Neural progenitor cell (in vitro differentiated cells): ENCODE data around the gene TEX13D. TPM values are rescaled to one million over a fixed set of nuclear protein-coding genes. Genes with fewer than 3 reads are reported as not detected.
A peak's percentile ranks its signal among the peaks of the same experiment; 100 is the strongest.

Experiments
- DNase-seq: peaks from one replicate; pipeline ENCODE4 v3.0.0-alpha.2; 2016; ENCODE audit warnings: low spot score
- H2AFZ ChIP-seq: fragments of 200-600 bp; sonication (generic); replicated peaks from 2 replicates; pipeline ENCODE4 v1.6.1; 2016; ENCODE audit warnings: antibody characterized with exemption
- H3F3A ChIP-seq: fragments of 200-600 bp; sonication (generic); 2 replicates; pipeline ENCODE4 v1.6.1; 2016; ENCODE audit warnings: antibody characterized with exemption, low read depth
- H3K27ac ChIP-seq: fragments of 200-600 bp; sonication (generic); 2 replicates; pipeline ENCODE4 v1.5.1; 2016; ENCODE audit warnings: mild to moderate bottlenecking
- H3K27me3 ChIP-seq: fragments of 200-600 bp; sonication (generic); 2 replicates; pipeline ENCODE4 v1.6.1; 2016; ENCODE audit warnings: mild to moderate bottlenecking, moderate library complexity
- H3K36me3 ChIP-seq: fragments of 200-600 bp; sonication (generic); 2 replicates; pipeline ENCODE4 v1.5.1; 2016
- H3K4me1 ChIP-seq: fragments of 200-600 bp; sonication (generic); 2 replicates; pipeline ENCODE4 v1.6.1; 2016; ENCODE audit warnings: mixed run types
- H3K4me2 ChIP-seq: fragments of 200-600 bp; sonication (generic); 2 replicates; pipeline ENCODE4 v1.6.1; 2016
- H3K4me3 ChIP-seq: fragments of 200-600 bp; sonication (generic); 2 replicates; pipeline ENCODE4 v1.5.1; 2016
- H3K79me2 ChIP-seq: fragments of 200-600 bp; sonication (generic); 2 replicates; pipeline ENCODE4 v1.6.1; 2016; ENCODE audit warnings: low read depth
- H3K9ac ChIP-seq: fragments of 200-600 bp; sonication (generic); 2 replicates; pipeline ENCODE4 v1.6.1; 2016
- H3K9me3 ChIP-seq: fragments of 200-600 bp; sonication (generic); 2 replicates; pipeline ENCODE4 v1.5.1; 2016; ENCODE audit warnings: low read depth
- H4K20me1 ChIP-seq: fragments of 200-600 bp; sonication (generic); 2 replicates; pipeline ENCODE4 v1.6.1; 2016; ENCODE audit warnings: low read depth
- H3K27ac Mint-ChIP-seq: 3 replicates; pipeline ENCODE4 v1.8.0; 2021; ENCODE audit warnings: mixed read lengths
- H3K27me3 Mint-ChIP-seq: 2 replicates; pipeline ENCODE4 v1.8.0; 2022; ENCODE audit warnings: low read depth, mild to moderate bottlenecking, inconsistent platforms, moderate library complexity, mixed read lengths; ENCODE audit not compliant: insufficient read depth
- H3K36me3 Mint-ChIP-seq: 3 replicates; pipeline ENCODE4 v1.8.0; 2021; ENCODE audit warnings: mixed read lengths
- H3K4me1 Mint-ChIP-seq: 3 replicates; pipeline ENCODE4 v1.8.0; 2021; ENCODE audit warnings: mixed read lengths
- H3K4me3 Mint-ChIP-seq: 3 replicates; pipeline ENCODE4 v1.8.0; 2021; ENCODE audit warnings: mild to moderate bottlenecking, moderate library complexity, mixed read lengths
- H3K9me3 Mint-ChIP-seq: 3 replicates; pipeline ENCODE4 v1.8.0; 2020; ENCODE audit warnings: mixed read lengths
- CTCF ChIP-seq: fragments of 200-600 bp; sonication (generic); IDR thresholded peaks from 2 replicates; pipeline ENCODE4 v1.5.1; 2017; ENCODE audit warnings: antibody characterized with exemption, mild to moderate bottlenecking
- EZH2 ChIP-seq: fragments of 200-600 bp; sonication (generic); IDR thresholded peaks from 2 replicates; pipeline ENCODE4 v1.6.1; 2017; ENCODE audit warnings: antibody characterized with exemption, mild to moderate bottlenecking, moderate library complexity
- EZH2phosphoT487 ChIP-seq: fragments of 200-600 bp; sonication (generic); IDR thresholded peaks from 2 replicates; pipeline ENCODE4 v1.6.1; 2017; ENCODE audit warnings: antibody characterized with exemption
- total RNA-seq: library from RNA; depleted of rRNA; stranded (reverse); fragments of >200 nt; gene quantifications from 2 replicates; pipeline ENCODE4 v1.2.3, GENCODE V29; 2015; ENCODE audit warnings: low replicate concordance

The TEX13D gene
- total RNA-seq, 1 donor from 2014 or later: not detected

GRCh38 chrX:124346117-124346876, 13.8 kb downstream of the TEX13D start, which contains the start of gene SH2D1A:
Gene SH2D1A, plus strand, starts transcription at chrX:124346563. Its CDS starts 80 bp downstream, at chrX:124346643.
- no peaks in the 10 kb centered on the region for H3K36me3 ChIP-seq
- Mint-ChIP-seq H3K36me3 (no peaks in the 10 kb centered on the region), H3K27me3 (no peaks in the 10 kb centered on the region), H3K4me1 (peaks cover 17% of the 10 kb centered on the region), H3K27ac (peak within 1 kb of the TSS; percentile 76), H3K4me3 (no peak within 1 kb of the TSS), H3K9me3 (no peaks in the 10 kb centered on the region)
- no peaks in the 10 kb centered on the region for H3K79me2 ChIP-seq
- DNase-seq: no peak
- no peak within 1 kb of the TSS for H3K27ac ChIP-seq
- H3K4me1 ChIP-seq: peaks cover 12% of the 10 kb centered on the region
- H3K9ac ChIP-seq: no peak within 1 kb of the TSS
- H3K4me3 ChIP-seq: no peak within 1 kb of the TSS
- no peaks in the 10 kb centered on the region for H4K20me1 ChIP-seq
- no peak within 1 kb of the TSS for H3K4me2 ChIP-seq
- H3K27me3 ChIP-seq: no peaks in the 10 kb centered on the region
- no peak for TF ChIP-seq EZH2
- TF ChIP-seq EZH2phosphoT487: no peak
- no peak for TF ChIP-seq CTCF
- no peaks in the 10 kb centered on the region for H3F3A ChIP-seq
- H2AFZ ChIP-seq: no peak within 1 kb of the TSS
- no peaks in the 10 kb centered on the region for H3K9me3 ChIP-seq

- H2AFZ ChIP-seq: no peak overlapping the region
These were observed 14.4 kb downstream of the TEX13D start for GRCh38 chrX:124346877-124347241.

GRCh38 chrX:124347242-124347641, 14.8 kb downstream of the TEX13D start:
- no peak for DNase-seq
- Histone ChIP-seq H2AFZ (no peak overlapping the region), H3K79me2 (no peaks in the 10 kb centered on the region), H3K9me3 (no peaks in the 10 kb centered on the region), H3K27ac (no peak overlapping the region), H3K36me3 (no peaks in the 10 kb centered on the region), H3K27me3 (no peaks in the 10 kb centered on the region), H3K4me1 (peaks cover 12% of the 10 kb centered on the region), H3K9ac (no peak overlapping the region), H4K20me1 (no peaks in the 10 kb centered on the region), H3K4me3 (no peak overlapping the region), H3K4me2 (no peak overlapping the region), H3F3A (no peaks in the 10 kb centered on the region)
- Mint-ChIP-seq H3K27me3 (no peaks in the 10 kb centered on the region), H3K27ac (peak overlapping the region; percentile 76), H3K4me3 (no peak overlapping the region), H3K4me1 (peaks cover 17% of the 10 kb centered on the region), H3K36me3 (no peaks in the 10 kb centered on the region), H3K9me3 (no peaks in the 10 kb centered on the region)
- no peak for TF ChIP-seq EZH2phosphoT487
- no peak for TF ChIP-seq EZH2
- TF ChIP-seq CTCF: no peak

More at GRCh38 chrX:124346877-124347241, 14.4 kb downstream of the TEX13D start:
- H3K27me3 ChIP-seq: no peaks in the 10 kb centered on the region
- Mint-ChIP-seq H3K27ac (peak overlapping the region; percentile 76), H3K9me3 (no peaks in the 10 kb centered on the region), H3K4me3 (no peak overlapping the region), H3K4me1 (peaks cover 17% of the 10 kb centered on the region), H3K36me3 (no peaks in the 10 kb centered on the region), H3K27me3 (no peaks in the 10 kb centered on the region)
- H3K9ac ChIP-seq: no peak overlapping the region
- H3K79me2 ChIP-seq: no peaks in the 10 kb centered on the region
- TF ChIP-seq EZH2phosphoT487 (no peak), CTCF (no peak), EZH2 (no peak)
- H3K4me1 ChIP-seq: peaks cover 12% of the 10 kb centered on the region
- no peaks in the 10 kb centered on the region for H3K36me3 ChIP-seq
- H3K4me2 ChIP-seq: no peak overlapping the region
- no peak overlapping the region for H3K4me3 ChIP-seq
- H3K9me3 ChIP-seq: no peaks in the 10 kb centered on the region
- H4K20me1 ChIP-seq: no peaks in the 10 kb centered on the region
- no peak for DNase-seq
- no peak overlapping the region for H3K27ac ChIP-seq
- H3F3A ChIP-seq: no peaks in the 10 kb centered on the region
